Activated CD8-positive, alpha-beta T cell treated with anti-CD3 and anti-CD28 coated beads for 36 hours (primary cell): Measurements from ENCODE around the gene LONRF2. TPM values are rescaled to one million over a fixed set of nuclear protein-coding genes. Genes with fewer than 3 reads are reported as not detected.

Source experiments
- ATAC-seq: fragments of 200-7000 bp; cut with Tn5 transposase; one replicate; pipeline ENCODE4 v1.10.0; 2021; ENCODE audit warnings: mild to moderate bottlenecking, moderate library complexity
- CTCF ChIA-PET: fragments of 350-600 bp; sonication (Branson Sonifier 250); formaldehyde crosslinking; loops from one replicate; lab custom pipeline; 2021; ENCODE audit warnings: antibody characterized with exemption; lab: Charles Lee
- POLR2A ChIA-PET: fragments of 350-600 bp; sonication (Branson Sonifier 250); formaldehyde crosslinking; loops from one replicate; lab custom pipeline; 2021; ENCODE audit warnings: antibody characterized with exemption; lab: Charles Lee
- DNase-seq: peaks from one replicate; pipeline ENCODE4 v3.0.0-alpha.2; 2020
- H3K27ac Mint-ChIP-seq: one replicate; pipeline ENCODE4 v1.8.0; 2021; ENCODE audit warnings: mild to moderate bottlenecking, mixed read lengths
- H3K27me3 Mint-ChIP-seq: one replicate; pipeline ENCODE4 v1.8.0; 2021; ENCODE audit warnings: mixed read lengths
- H3K36me3 Mint-ChIP-seq: one replicate; pipeline ENCODE4 v1.8.0; 2021; ENCODE audit warnings: low read depth, mixed read lengths
- H3K4me1 Mint-ChIP-seq: one replicate; pipeline ENCODE4 v1.8.0; 2021; ENCODE audit warnings: low read depth, mixed read lengths
- H3K4me3 Mint-ChIP-seq: one replicate; pipeline ENCODE4 v1.8.0; 2021; ENCODE audit warnings: mild to moderate bottlenecking, moderate library complexity, mixed read lengths
- H3K9me3 Mint-ChIP-seq: one replicate; pipeline ENCODE4 v1.8.0; 2021; ENCODE audit warnings: mixed read lengths
- CTCF ChIP-seq: fragments of 200-600 bp; IDR thresholded peaks from one replicate; pipeline ENCODE4 v1.8.0; 2022; ENCODE audit warnings: antibody characterized with exemption, mild to moderate bottlenecking
- intact Hi-C: fragments of 100-400 bp; cut with micrococcal nuclease; formaldehyde crosslinking; loops from one replicate; pipeline ENCODE4 v1.10.0; 2022
- total RNA-seq, 2 experiments: library from RNA; stranded (reverse); gene quantifications; one replicate each; pipeline ENCODE4 v1.2.3, GENCODE V29; 2021

Gene LONRF2
- total RNA-seq, 2 experiments from 2014 or later, result 0.04 to 0.20 TPM

- ChIA-PET CTCF (no interaction called here), POLR2A (no interaction called here)
- H3K27ac Mint-ChIP-seq, result no peak overlapping the region
- H3K36me3 Mint-ChIP-seq, result no peaks in the 10 kb centered on the region
- ATAC-seq, result no peak
- intact Hi-C loops, result no loop called here
- H3K9me3 Mint-ChIP-seq, result peaks cover 2% of the 10 kb centered on the region
- TF ChIP-seq CTCF, result no peak
- H3K4me3 Mint-ChIP-seq, result no peak overlapping the region
- no peak for DNase-seq
- peaks cover 15% of the 10 kb centered on the region for H3K27me3 Mint-ChIP-seq
- H3K4me1 Mint-ChIP-seq, result no peaks in the 10 kb centered on the region
Measured at GRCh38 chr2:100339823-100340222, 17.5 kb upstream of the LONRF2 start.

- no peak overlapping the region for H3K4me3 Mint-ChIP-seq
- CTCF ChIA-PET, result no interaction called here
- intact Hi-C loops, result no loop called here
Measured at GRCh38 chr2:100334929-100335328, 12.6 kb upstream of the LONRF2 start.

GRCh38 chr2:100327742-100328141, 5.4 kb upstream of the LONRF2 start:
- Mint-ChIP-seq H3K36me3 (no peaks in the 10 kb centered on the region), H3K4me3 (no peak overlapping the region), H3K27me3 (peaks cover 26% of the 10 kb centered on the region), H3K9me3 (no peaks in the 10 kb centered on the region), H3K4me1 (no peaks in the 10 kb centered on the region), H3K27ac (no peak overlapping the region)
- DNase-seq (no peak), ATAC-seq (no peak)
- ChIA-PET POLR2A (no interaction called here), CTCF (no interaction called here)
- no peak for TF ChIP-seq CTCF
- intact Hi-C loops, result no loop called here

More at GRCh38 chr2:100334929-100335328, 12.6 kb upstream of the LONRF2 start:
- ATAC-seq, result no peak
- H3K36me3 Mint-ChIP-seq, result no peaks in the 10 kb centered on the region
- H3K27ac Mint-ChIP-seq, result no peak overlapping the region
- POLR2A ChIA-PET, result no interaction called here
- no peak for TF ChIP-seq CTCF
- H3K4me1 Mint-ChIP-seq, result no peaks in the 10 kb centered on the region
- peaks cover 16% of the 10 kb centered on the region for H3K27me3 Mint-ChIP-seq
- no peak for DNase-seq
- H3K9me3 Mint-ChIP-seq, result no peaks in the 10 kb centered on the region

- TF ChIP-seq CTCF, result no peak
- Mint-ChIP-seq H3K4me1 (no peaks in the 10 kb centered on the region), H3K9me3 (peaks cover 9% of the 10 kb centered on the region), H3K27ac (no peak overlapping the region), H3K27me3 (peaks cover 53% of the 10 kb centered on the region), H3K36me3 (peaks cover 3% of the 10 kb centered on the region), H3K4me3 (no peak overlapping the region)
- ATAC-seq (peak; percentile 51), DNase-seq (peak; percentile 12)
- CTCF ChIA-PET, result interaction anchor here (0.7 to 1.6 kb wide), 3 partner anchors 11 to 60 kb away, joined by 3 to 4 read pairs (median 3); no protein-coding TSS in a partner anchor
- intact Hi-C loops, result no loop called here
- POLR2A ChIA-PET, result interaction anchor here (0.9 kb wide), 1 partner anchor 12 kb away, joined by 3 read pairs; no protein-coding TSS in a partner anchor
Measured at GRCh38 chr2:100321179-100321865, 979 bp downstream of the LONRF2 start.

- Mint-ChIP-seq H3K9me3 (peaks cover 9% of the 10 kb centered on the region), H3K27ac (no peak overlapping the region), H3K36me3 (peaks cover 3% of the 10 kb centered on the region), H3K27me3 (peaks cover 55% of the 10 kb centered on the region), H3K4me1 (no peaks in the 10 kb centered on the region), H3K4me3 (no peak overlapping the region)
- ChIA-PET CTCF (interaction anchor here (1.1 to 1.6 kb wide), 3 partner anchors 12 to 61 kb away, joined by 3 to 4 read pairs (median 3); no protein-coding TSS in a partner anchor), POLR2A (interaction anchor here (0.9 kb wide), 1 partner anchor 11 kb away, joined by 3 read pairs; no protein-coding TSS in a partner anchor)
- ATAC-seq (no peak), DNase-seq (no peak)
- no peak for TF ChIP-seq CTCF
- intact Hi-C loops, result no loop called here
Measured at GRCh38 chr2:100320547-100321178, 1.6 kb downstream of the LONRF2 start.
